ENCODE measurements around the gene ISYNA1. TPM values are rescaled to one million over a fixed set of nuclear protein-coding genes. Genes with fewer than 3 reads are reported as not detected.

The ISYNA1 gene
- total and polyA plus RNA-seq, 2 of the 13 experiments (the other 11 are each of a cell fraction or from before 2014, with no cell fraction given): 29.6 to 48.5 TPM

DNA sequence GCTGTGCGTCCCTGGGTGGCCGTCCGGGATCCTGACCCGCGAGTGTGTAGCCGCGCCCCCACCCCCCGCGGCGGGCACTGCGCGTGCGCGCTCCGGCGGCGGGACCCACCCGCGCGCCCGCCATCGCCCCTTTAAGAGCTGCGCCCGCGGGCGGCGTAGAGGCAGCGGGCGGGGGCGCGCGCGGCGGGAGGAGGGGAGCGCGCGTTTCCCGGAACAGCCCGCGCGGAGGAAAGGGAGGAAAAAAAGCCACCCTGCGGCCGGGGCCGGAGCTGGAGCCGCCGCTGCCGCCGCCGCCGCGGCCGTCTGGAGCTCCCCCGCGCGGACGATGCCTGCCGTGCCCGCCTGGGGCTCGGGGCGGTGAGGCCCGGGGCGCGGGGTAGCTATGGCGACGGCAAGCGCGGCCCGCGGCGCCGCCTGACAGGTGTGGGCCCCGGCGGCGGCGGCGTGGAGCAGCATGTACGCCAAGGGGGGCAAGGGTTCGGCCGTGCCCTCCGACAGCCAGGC lies 18.7 kb downstream of the ISYNA1 start, which contains the start of gene SSBP4 (continued):
- TF ChIP-seq, protein P1, sequence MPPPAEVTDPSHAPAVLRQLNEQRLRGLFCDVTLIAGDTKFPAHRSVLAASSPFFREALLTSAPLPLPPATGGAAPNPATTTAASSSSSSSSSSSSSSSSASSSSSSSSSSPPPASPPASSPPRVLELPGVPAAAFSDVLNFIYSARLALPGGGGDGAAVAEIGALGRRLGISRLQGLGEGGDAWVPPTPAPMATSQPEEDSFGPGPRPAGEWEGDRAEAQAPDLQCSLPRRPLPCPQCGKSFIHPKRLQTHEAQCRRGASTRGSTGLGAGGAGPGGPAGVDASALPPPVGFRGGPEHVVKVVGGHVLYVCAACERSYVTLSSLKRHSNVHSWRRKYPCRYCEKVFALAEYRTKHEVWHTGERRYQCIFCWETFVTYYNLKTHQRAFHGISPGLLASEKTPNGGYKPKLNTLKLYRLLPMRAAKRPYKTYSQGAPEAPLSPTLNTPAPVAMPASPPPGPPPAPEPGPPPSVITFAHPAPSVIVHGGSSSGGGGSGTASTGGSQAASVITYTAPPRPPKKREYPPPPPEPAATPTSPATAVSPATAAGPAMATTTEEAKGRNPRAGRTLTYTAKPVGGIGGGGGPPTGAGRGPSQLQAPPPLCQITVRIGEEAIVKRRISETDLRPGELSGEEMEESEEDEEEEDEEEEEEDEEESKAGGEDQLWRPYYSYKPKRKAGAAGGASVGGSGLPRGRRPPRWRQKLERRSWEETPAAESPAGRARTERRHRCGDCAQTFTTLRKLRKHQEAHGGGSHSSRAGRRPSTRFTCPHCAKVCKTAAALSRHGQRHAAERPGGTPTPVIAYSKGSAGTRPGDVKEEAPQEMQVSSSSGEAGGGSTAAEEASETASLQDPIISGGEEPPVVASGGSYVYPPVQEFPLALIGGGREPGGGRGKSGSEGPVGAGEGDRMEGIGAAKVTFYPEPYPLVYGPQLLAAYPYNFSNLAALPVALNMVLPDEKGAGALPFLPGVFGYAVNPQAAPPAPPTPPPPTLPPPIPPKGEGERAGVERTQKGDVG (CRISPR knock-in tag; IDR thresholded peaks at IDR 0.05; ENCODE audit: borderline replicate concordance): no peak
- no peak for TF ChIP-seq SIN3B (IDR thresholded peaks at IDR 0.05; ENCODE audit: low read length)
- TF ChIP-seq NFE2L2 (IDR thresholded peaks at IDR 0.05; ENCODE audit: low read length): no peak
- no peak for TF ChIP-seq SYNCRIP (IDR thresholded peaks at IDR 0.05; ENCODE audit: insufficient read depth, low read depth, low read length)
- TF ChIP-seq SMARCE1 (IDR thresholded peaks at IDR 0.05; ENCODE audit: borderline replicate concordance): no peak
- no peak for TF ChIP-seq TGIF2 (CRISPR knock-in tag; IDR thresholded peaks at IDR 0.05)
- TF ChIP-seq, protein P2, sequence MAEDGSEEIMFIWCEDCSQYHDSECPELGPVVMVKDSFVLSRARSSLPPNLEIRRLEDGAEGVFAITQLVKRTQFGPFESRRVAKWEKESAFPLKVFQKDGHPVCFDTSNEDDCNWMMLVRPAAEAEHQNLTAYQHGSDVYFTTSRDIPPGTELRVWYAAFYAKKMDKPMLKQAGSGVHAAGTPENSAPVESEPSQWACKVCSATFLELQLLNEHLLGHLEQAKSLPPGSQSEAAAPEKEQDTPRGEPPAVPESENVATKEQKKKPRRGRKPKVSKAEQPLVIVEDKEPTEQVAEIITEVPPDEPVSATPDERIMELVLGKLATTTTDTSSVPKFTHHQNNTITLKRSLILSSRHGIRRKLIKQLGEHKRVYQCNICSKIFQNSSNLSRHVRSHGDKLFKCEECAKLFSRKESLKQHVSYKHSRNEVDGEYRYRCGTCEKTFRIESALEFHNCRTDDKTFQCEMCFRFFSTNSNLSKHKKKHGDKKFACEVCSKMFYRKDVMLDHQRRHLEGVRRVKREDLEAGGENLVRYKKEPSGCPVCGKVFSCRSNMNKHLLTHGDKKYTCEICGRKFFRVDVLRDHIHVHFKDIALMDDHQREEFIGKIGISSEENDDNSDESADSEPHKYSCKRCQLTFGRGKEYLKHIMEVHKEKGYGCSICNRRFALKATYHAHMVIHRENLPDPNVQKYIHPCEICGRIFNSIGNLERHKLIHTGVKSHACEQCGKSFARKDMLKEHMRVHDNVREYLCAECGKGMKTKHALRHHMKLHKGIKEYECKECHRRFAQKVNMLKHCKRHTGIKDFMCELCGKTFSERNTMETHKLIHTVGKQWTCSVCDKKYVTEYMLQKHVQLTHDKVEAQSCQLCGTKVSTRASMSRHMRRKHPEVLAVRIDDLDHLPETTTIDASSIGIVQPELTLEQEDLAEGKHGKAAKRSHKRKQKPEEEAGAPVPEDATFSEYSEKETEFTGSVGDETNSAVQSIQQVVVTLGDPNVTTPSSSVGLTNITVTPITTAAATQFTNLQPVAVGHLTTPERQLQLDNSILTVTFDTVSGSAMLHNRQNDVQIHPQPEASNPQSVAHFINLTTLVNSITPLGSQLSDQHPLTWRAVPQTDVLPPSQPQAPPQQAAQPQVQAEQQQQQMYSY (CRISPR knock-in tag; IDR thresholded peaks at IDR 0.05): peak; percentile 74
- TF ChIP-seq, protein P3, sequence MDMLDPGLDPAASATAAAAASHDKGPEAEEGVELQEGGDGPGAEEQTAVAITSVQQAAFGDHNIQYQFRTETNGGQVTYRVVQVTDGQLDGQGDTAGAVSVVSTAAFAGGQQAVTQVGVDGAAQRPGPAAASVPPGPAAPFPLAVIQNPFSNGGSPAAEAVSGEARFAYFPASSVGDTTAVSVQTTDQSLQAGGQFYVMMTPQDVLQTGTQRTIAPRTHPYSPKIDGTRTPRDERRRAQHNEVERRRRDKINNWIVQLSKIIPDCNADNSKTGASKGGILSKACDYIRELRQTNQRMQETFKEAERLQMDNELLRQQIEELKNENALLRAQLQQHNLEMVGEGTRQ (IDR thresholded peaks at IDR 0.05; ENCODE audit: low read depth, low read length): no peak
- TF ChIP-seq, protein P3 (CRISPR knock-in tag; IDR thresholded peaks at IDR 0.05; ENCODE audit: borderline replicate concordance): no peak
- no peak for TF ChIP-seq ATM (IDR thresholded peaks at IDR 0.05; ENCODE audit: borderline replicate concordance)
- no peak for TF ChIP-seq AGO1 (IDR thresholded peaks at IDR 0.05; ENCODE audit: low read depth, low read length, poor library complexity, severe bottlenecking)
- no peak for TF ChIP-seq ZNF10 (CRISPR knock-in tag; IDR thresholded peaks at IDR 0.05; ENCODE audit: borderline replicate concordance, low read depth)
- no peak for TF ChIP-seq MAFK (conservative IDR thresholded peaks at IDR 0.05 in 1 of 2, IDR thresholded peaks at IDR 0.05 in 1 of 2; ENCODE audit: low read length in 2 of 2)
- TF ChIP-seq, protein P4, sequence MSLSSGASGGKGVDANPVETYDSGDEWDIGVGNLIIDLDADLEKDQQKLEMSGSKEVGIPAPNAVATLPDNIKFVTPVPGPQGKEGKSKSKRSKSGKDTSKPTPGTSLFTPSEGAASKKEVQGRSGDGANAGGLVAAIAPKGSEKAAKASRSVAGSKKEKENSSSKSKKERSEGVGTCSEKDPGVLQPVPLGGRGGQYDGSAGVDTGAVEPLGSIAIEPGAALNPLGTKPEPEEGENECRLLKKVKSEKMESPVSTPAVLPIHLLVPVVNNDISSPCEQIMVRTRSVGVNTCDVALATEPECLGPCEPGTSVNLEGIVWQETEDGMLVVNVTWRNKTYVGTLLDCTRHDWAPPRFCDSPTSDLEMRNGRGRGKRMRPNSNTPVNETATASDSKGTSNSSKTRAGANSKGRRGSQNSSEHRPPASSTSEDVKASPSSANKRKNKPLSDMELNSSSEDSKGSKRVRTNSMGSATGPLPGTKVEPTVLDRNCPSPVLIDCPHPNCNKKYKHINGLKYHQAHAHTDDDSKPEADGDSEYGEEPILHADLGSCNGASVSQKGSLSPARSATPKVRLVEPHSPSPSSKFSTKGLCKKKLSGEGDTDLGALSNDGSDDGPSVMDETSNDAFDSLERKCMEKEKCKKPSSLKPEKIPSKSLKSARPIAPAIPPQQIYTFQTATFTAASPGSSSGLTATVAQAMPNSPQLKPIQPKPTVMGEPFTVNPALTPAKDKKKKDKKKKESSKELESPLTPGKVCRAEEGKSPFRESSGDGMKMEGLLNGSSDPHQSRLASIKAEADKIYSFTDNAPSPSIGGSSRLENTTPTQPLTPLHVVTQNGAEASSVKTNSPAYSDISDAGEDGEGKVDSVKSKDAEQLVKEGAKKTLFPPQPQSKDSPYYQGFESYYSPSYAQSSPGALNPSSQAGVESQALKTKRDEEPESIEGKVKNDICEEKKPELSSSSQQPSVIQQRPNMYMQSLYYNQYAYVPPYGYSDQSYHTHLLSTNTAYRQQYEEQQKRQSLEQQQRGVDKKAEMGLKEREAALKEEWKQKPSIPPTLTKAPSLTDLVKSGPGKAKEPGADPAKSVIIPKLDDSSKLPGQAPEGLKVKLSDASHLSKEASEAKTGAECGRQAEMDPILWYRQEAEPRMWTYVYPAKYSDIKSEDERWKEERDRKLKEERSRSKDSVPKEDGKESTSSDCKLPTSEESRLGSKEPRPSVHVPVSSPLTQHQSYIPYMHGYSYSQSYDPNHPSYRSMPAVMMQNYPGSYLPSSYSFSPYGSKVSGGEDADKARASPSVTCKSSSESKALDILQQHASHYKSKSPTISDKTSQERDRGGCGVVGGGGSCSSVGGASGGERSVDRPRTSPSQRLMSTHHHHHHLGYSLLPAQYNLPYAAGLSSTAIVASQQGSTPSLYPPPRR (CRISPR knock-in tag; IDR thresholded peaks at IDR 0.05; ENCODE audit: borderline replicate concordance): 0 out of 2 replicates have a peak, but pooled peaks have one; percentile 14
- TF ChIP-seq ZNF777 (CRISPR knock-in tag; IDR thresholded peaks at IDR 0.05): peak; percentile 75; the same call in 1 of the 2 replicates
